Measurements from ENCODE around the gene MEGF8. TPM values are rescaled to one million over a fixed set of nuclear protein-coding genes. Genes with fewer than 3 reads are reported as not detected.

Gene MEGF8
- total RNA-seq, 2 experiments from 2014 or later: 9.0 to 10.4 TPM

GRCh38 chr19:42284591-42285341 is 40.7 kb upstream of the MEGF8 start:
- POLR2A ChIA-PET: interaction anchor here (1.1 to 1.2 kb wide), 2 partner anchors 14 to 40 kb away, joined by 3 to 5 read pairs; no protein-coding TSS in a partner anchor
- CTCF ChIA-PET: interaction anchor here (0.6 to 1.2 kb wide), 3 partner anchors 15 to 34 kb away, joined by 3 to 4 read pairs (median 4); no protein-coding TSS in a partner anchor

- POLR2A ChIA-PET: interaction anchor here (1.1 kb wide), 1 partner anchor 41 kb away, joined by 3 read pairs; no protein-coding TSS in a partner anchor
- CTCF ChIA-PET: interaction anchor here (1.2 kb wide), 2 partner anchors 19 to 34 kb away, joined by 3 to 4 read pairs; no protein-coding TSS in a partner anchor
Measured at GRCh38 chr19:42285541-42285941, 39.9 kb upstream of the MEGF8 start.

GRCh38 chr19:42285988-42286348 is 39.5 kb upstream of the MEGF8 start:
- ChIA-PET POLR2A (no interaction called here), CTCF (no interaction called here)

GRCh38 chr19:42286349-42287016 is 39.0 kb upstream of the MEGF8 start:
- POLR2A ChIA-PET: no interaction called here
- CTCF ChIA-PET: no interaction called here

GRCh38 chr19:42287017-42287826 is 38.2 kb upstream of the MEGF8 start:
- ChIA-PET CTCF (interaction anchor here (1.1 to 1.9 kb wide), 2 partner anchors 10 to 15 kb away, joined by 3 to 10 read pairs; partner anchors contain the start of gene PRR19), POLR2A (no interaction called here)

GRCh38 chr19:42287827-42288107 is 37.7 kb upstream of the MEGF8 start:
- POLR2A ChIA-PET: no interaction called here
- CTCF ChIA-PET: interaction anchor here (1.1 to 2.4 kb wide), 3 partner anchors 8 to 14 kb away, joined by 3 to 10 read pairs (median 7); partner anchors contain the start of gene PRR19

GRCh38 chr19:42288387-42288786 is 37.0 kb upstream of the MEGF8 start:
- ChIA-PET POLR2A (interaction anchor here (0.5 kb wide), 1 partner anchor 32 kb away, joined by 3 read pairs; no protein-coding TSS in a partner anchor), CTCF (interaction anchor here (0.6 to 2.4 kb wide), 4 partner anchors 9 to 59 kb away, joined by 3 to 10 read pairs (median 6); partner anchors contain the start of gene PRR19)

- POLR2A ChIA-PET: interaction anchor here (0.5 kb wide), 1 partner anchor 33 kb away, joined by 3 read pairs; no protein-coding TSS in a partner anchor
- CTCF ChIA-PET: interaction anchor here (0.6 to 2.4 kb wide), 5 partner anchors 8 to 58 kb away, joined by 3 to 10 read pairs (median 4); no protein-coding TSS in a partner anchor
Measured at GRCh38 chr19:42288881-42289555, 36.4 kb upstream of the MEGF8 start.

- ChIA-PET CTCF (interaction anchor here (1.1 to 2.4 kb wide), 3 partner anchors 10 to 33 kb away, joined by 3 to 7 read pairs (median 3); no protein-coding TSS in a partner anchor), POLR2A (no interaction called here)
Measured at GRCh38 chr19:42289556-42290041, 35.8 kb upstream of the MEGF8 start.

GRCh38 chr19:42290136-42290522 is 35.3 kb upstream of the MEGF8 start:
- POLR2A ChIA-PET: no interaction called here
- CTCF ChIA-PET: interaction anchor here (1.1 to 2.4 kb wide), 3 partner anchors 10 to 34 kb away, joined by 3 to 7 read pairs (median 3); no protein-coding TSS in a partner anchor

- POLR2A ChIA-PET: no interaction called here
- CTCF ChIA-PET: interaction anchor here (0.9 to 1.1 kb wide), 2 partner anchors 10 to 28 kb away, joined by 3 to 4 read pairs; no protein-coding TSS in a partner anchor
Measured at GRCh38 chr19:42290523-42291434, 34.7 kb upstream of the MEGF8 start.

- ChIA-PET POLR2A (no interaction called here), CTCF (interaction anchor here (0.9 to 1.1 kb wide), 2 partner anchors 9 to 100 kb away, joined by 3 to 4 read pairs; no protein-coding TSS in a partner anchor)
Measured at GRCh38 chr19:42291435-42291810, 34.0 kb upstream of the MEGF8 start.

GRCh38 chr19:42292042-42292960 is 33.1 kb upstream of the MEGF8 start:
- POLR2A ChIA-PET: no interaction called here
- CTCF ChIA-PET: interaction anchor here (1.1 to 1.2 kb wide), 2 partner anchors 101 to 156 kb away, joined by 3 read pairs; no protein-coding TSS in a partner anchor

GRCh38 chr19:42292963-42293362 is 32.5 kb upstream of the MEGF8 start:
- CTCF ChIA-PET: interaction anchor here (1.2 kb wide), 1 partner anchor 157 kb away, joined by 3 read pairs; no protein-coding TSS in a partner anchor
- POLR2A ChIA-PET: no interaction called here

- CTCF ChIA-PET: interaction anchor here (1.2 kb wide), 1 partner anchor 157 kb away, joined by 3 read pairs; no protein-coding TSS in a partner anchor
- POLR2A ChIA-PET: interaction anchor here (0.5 kb wide), 1 partner anchor 49 kb away, joined by 3 read pairs; no protein-coding TSS in a partner anchor
Measured at GRCh38 chr19:42293540-42293939, 31.9 kb upstream of the MEGF8 start.

GRCh38 chr19:42293948-42294347 is 31.5 kb upstream of the MEGF8 start:
- ChIA-PET POLR2A (interaction anchor here (0.5 to 0.6 kb wide), 2 partner anchors 30 to 50 kb away, joined by 3 read pairs; no protein-coding TSS in a partner anchor), CTCF (interaction anchor here (1.4 kb wide), 1 partner anchor 36 kb away, joined by 5 read pairs; no protein-coding TSS in a partner anchor)

All from activated CD8-positive, alpha-beta memory T cell treated with anti-CD3 and anti-CD28 coated beads for 36 hours (primary cell).